IPS-NIHi7 (cell line): Measurements from ENCODE around the gene POC1B.
"Not testable (repeated sequence)": the region's sequence is repeated elsewhere in the genome, so short reads cannot be mapped to it uniquely, and the experiment has no call there.

Experiments
- DNase-seq: peaks from one replicate; pipeline ENCODE4 v3.0.0; 2012; ENCODE audit warnings: mixed read lengths; ENCODE audit errors: extremely low spot score

The POC1B gene

DNA sequence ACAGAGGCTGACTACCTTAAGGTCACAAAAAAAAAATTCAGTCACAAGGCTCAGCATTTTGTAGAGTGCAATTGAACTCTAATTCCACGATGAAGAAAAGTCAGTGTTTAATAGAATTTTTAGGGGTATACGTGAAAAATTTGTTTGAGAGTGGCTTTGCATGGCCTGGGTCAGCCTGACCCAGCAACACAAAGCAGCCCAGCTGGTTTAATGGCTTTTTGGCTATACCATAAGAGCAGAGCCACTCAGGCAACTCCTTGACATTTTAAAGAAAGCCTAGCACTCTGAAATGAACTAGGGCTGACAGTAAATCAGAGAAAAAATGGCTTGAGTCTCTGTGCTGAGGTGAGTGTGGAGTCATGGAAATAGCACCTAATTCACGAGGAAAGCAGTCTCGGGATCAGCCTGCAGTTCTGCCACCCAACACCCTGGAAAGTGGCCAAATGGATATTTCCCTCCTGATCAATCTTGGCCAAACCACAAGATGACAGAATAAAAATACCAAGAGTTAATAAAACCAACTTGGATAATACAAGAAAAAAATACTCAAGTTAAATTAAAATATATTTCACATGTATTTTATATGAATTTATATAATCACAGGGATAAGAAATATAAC is 60.8 kb downstream of the POC1B start:
- no peak for DNase-seq

DNA sequence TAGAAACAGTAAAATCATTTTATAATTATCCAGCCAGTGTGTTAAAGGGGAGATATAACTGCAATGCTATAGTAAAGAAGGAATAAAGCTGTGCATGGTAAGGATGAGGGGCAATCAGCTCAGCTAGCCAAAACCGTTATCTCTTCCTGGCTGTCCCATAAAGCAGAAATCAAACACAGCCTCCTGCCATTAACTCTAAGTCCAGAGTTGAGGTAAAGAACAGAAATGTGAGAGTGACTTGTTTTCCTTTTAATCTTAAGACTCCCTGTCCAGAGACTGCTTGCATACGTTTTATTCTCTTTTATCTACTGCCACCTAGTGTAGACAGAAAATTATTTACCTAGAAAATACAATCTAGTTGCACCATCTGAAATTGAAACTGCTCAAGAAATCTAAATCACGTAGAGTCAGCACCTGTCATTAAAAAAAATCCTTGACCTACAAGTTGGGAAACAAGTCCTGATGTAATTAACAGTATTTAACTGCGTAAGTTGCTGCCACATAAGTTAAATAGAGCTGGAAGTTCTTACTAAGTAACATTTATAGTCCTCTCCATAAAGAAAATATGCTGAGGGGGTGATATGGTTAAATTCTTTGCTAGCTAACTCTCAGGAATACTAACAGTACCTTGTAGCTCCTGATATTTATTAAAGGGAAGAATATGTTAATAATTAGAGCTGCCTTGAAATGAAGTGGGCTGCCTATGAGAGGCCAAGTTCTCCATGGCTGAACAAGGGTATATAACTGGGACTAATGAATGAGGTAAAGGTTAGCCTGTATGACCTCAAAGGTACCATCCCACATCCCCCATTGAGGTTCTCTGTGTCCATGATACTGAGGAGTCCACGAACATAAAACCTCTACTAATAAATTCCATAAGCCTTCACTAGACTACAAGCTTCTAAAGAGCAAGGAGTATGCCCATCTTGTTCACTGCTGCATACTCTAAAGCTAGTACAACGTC is 63.9 kb downstream of the POC1B start:
- peak; percentile 47 for DNase-seq

GRCh38 chr12:89461190-89461589 is 64.7 kb downstream of the POC1B start:
- no peak for DNase-seq

DNA sequence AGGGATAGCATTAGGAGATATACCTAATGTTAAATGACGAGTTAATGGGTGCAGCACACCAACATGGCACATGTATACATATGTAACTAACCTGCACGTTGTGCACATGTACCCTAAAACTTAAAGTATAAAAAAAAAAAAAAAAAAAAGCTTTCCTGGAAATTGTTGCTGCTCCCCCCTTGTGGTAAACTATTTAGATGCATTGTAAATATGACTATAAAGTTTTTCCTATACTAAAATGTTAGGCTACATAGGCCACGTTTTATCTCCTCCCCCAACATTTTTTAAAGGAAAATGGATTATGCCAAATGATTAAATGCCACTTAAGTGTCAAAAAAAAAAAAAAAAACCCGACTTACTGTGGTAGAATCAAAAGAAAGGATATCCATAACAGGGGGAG is 66.6 kb downstream of the POC1B start:
- not testable (repeated sequence) for DNase-seq

DNA sequence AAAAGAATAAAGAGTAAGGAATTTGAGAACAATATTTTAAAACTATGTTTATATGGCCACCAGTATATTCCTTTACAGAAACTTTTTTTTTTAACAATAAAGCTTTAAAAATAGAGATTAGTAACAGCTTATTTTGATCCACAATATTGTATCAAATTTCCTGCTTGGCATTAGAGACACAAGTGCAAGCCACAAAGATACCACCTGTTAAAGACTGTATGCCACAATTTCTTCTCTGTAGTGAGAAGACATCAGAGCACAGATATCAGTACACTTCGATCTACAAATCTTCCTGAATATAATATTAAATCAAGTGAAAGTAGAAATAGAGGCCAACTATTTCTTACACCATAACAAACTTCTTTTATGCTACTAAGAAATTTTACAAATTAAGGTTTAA is 69.3 kb downstream of the POC1B start:
- DNase-seq, result no peak

DNA sequence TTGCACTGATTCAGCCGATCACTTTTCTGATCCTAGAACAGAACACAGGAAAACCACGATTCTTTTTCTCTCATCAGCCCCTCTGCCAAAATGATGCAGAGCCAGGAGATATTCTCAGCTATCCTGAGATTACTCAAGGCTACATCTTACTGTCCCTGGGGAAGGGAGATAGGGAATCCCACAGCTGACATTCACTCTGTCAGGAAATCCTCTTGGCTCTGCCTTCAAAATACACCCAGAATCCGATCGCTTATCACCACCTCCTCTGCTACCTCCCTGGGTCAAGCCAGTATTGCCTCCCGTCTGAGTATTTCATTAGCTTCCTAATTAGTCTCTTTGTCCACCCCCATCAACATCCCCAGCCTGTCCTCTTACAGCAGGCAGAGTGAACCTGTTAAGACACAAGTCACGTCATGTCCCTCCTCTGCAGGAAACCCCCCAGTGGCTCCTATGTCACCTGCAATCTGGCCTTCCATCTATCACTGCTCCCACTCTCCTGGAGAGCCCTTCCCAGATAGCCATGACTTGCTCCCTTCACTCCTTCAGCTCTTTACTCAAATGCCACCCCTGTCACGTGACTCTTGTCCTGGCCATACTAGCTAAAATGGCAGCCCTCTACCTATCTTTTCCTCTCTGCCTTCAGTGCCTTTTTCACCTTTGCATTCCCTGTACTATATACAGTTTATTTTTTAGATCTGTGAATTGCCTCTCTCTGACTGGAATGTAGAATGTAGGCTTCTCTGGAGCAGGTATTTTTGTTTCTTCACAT is 71.6 kb downstream of the POC1B start:
- DNase-seq, result peak; percentile 20

- DNase-seq, result no peak
Measured at GRCh38 chr12:89453121-89453978, 72.5 kb downstream of the POC1B start.

GRCh38 chr12:89451841-89452251 is 74.0 kb downstream of the POC1B start:
- DNase-seq, result peak; percentile 66

DNA sequence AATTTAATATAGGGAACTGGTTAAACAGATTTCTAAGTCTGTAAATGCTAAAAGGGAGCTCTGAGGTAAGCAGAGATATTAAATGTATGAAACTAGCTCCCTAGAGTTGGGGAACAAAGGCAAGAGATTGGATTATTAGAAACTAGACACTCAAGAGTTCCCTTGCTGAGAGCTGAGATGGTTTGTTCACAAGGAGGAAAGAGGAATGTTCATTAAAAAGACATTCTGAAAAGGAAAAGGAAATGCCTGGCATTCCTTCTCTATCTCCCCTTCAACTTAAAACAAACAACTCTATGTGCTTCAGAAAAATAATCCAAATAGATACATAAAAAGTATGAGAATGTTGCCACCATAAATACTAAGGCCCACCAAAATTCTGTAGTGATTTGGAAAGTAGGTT is 74.9 kb downstream of the POC1B start:
- DNase-seq, result no peak

DNA sequence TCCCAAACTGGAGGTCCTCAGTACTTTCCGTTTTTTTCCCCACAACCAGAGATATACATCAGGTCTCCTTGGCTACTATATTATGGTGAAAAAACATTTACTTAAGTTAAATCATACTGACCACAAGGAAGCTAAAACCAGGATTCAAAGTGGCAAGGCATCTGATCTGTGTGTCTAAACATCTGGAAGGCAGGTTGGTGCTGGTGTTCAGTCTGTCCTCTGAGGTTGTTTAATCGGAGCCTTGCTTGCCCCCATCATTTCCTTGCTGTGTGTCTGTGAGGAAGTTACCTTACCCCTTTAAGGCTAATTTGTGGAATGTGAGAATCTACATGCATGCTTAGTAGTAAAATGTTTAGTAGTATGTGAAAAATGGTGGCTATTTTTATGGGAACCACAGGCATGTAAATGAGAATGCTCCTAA is 76.9 kb downstream of the POC1B start:
- no peak for DNase-seq

DNA sequence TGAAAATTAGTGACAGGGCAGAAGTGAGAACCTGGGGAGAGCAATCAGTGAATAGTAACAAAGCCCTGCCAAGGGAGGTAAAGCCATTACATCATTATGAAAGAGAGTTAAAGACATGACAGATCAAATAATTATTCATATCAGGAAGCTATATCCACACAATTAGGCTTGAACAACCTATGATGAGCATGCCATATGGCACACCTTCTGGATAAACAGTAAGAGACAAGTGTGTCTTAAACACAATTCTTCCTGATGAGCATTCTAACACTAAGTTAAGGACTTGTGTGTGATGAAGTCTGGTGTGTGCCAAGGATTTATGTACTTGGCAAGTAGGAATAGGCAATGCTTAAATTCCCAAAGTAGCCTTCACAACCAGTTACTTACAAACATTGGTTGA is 77.3 kb downstream of the POC1B start:
- DNase-seq, result no peak

DNA sequence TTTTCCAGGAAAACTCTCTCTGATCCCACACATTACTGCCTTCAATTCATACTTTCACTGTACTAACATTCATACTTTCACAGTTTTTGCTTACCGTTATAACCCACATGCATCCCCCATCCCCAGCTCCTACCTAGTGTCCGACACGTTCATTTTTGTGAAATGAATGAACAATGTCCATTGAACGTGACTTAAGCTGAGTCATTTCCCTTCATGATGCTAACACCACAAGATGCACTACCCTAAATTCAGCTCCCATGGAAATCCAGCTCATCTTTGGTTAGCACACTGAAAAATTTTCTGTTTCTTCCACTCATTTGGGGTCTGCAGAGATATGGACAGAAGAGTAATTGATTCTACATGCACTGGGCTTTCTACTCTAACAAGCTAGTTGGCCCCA is 85.9 kb downstream of the POC1B start:
- DNase-seq, result no peak

GRCh38 chr12:89437231-89437630 is 88.6 kb downstream of the POC1B start:
- no peak for DNase-seq

- DNase-seq, result no peak
Measured at GRCh38 chr12:89436062-89436461, 89.8 kb downstream of the POC1B start.

- DNase-seq, result no peak
Measured at GRCh38 chr12:89433634-89434033, 92.2 kb downstream of the POC1B start.

DNA sequence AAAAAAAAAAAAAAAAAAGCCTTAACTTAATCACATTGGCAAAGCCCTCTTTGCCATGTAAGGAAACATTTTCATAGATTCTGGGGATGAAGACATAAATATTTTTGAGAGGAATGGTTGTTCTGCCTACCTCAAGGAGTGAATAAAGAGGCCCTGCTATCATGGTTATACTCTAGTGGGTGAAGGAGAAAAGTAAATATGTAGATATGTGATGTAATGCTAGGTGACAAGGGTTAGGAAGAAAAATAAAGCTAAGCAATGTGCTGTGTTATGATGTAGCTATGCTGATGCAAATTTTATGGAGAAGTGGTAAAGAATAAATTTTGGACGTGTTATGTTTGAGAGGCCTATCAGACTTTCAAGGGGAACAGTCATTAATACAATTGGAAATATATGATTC is 93.5 kb downstream of the POC1B start:
- no peak for DNase-seq

DNA sequence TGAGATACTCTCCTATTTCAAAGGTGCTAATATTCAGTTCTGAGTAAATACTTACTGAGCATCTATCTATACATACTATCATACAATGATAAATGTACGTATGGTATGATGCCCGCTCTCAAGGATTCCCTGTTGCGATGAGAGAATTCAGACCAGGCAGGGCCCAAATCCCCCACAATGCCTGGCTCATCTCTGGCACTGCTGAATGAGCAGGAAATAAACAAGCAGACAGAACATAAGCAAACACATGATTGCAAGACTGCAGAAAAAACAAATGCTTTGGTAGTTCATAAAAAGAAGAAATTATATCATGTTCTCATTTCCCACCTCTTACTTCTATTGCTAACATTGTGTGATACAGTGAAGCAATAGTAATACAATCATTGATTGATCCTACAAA is 96.3 kb downstream of the POC1B start:
- no peak for DNase-seq

DNA sequence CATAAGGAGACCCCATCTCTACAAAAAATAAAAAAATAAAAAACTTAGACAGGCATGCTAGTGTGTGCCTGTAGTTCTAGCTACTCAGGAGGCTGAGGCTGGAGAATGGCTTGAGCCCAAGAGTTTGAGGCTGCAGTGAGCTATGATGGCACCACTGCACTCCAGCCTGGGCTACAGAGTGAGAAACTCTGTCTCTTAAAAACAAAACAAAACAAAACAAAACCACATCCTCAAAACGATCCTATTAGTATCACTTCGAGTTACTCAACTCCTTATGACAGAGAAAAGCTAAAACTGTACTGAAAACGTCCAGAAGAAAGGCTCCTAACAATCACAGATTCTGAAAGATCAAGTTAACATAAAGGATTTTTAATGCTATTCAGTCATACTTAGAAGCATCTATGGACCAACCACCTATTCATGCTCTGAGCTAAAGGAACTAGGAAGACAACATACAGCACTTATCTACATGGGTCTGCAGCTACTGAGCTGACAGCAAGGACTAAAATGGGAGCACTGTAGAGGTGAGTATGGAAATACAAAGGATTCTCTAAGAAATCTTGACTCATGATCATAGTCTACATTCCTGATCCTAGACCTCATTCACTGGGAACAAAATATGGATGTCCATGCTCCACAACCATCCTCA is 98.2 kb downstream of the POC1B start:
- DNase-seq, result no peak

DNA sequence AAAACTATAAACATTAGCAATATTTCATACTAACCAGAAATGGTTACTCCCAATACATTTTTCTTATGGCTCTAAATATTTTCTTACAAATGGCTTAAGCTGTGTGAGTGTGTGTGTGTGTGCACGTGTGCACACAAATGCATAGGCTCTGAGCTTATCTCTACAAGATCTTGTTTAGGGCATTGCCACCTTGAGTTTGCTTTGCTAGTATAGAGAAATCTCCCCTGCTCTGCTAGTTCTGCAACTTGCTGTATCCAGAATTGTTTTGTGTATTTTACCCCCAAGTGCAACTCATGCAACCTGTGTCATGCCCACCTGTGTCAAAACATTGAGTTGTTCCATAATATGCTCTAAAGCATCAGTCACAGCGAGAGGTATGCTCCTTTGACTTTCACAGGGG is 101.0 kb downstream of the POC1B start:
- no peak for DNase-seq

DNA sequence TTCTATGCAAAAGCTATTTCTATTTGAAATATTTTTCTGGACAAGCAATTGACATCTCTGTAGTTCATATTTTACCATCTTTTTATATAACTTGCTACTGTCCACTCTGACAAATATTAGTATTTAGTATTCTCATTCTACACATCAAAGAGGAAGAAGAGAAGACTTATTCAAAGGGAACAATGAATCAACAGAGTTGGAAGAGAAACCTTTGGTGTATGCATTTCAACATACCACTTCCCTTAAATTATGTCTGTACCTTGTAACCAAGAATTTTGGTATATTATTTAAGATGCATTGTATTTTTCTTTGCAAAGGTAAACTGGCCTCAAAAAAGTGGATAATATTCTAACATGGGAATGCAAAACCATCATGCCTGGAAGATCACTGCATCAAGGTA is 101.5 kb downstream of the POC1B start:
- DNase-seq, result no peak
